AG04450 (cell line): ENCODE results near the gene ZNF518B. TPM values are rescaled to one million over a fixed set of nuclear protein-coding genes. Genes with fewer than 3 reads are reported as not detected.

Source experiments
- CTCF ChIA-PET: fragments of 300-600, 350-600 bp; formaldehyde crosslinking; extraction: SDS; loops from one replicate; lab custom pipeline; 2022; ENCODE audit warnings: antibody characterized with exemption, inconsistent platforms; lab: Charles Lee
- POLR2A ChIA-PET: fragments of 350-600 bp; formaldehyde crosslinking; extraction: SDS; loops from one replicate; lab custom pipeline; 2021; ENCODE audit warnings: antibody characterized with exemption, inconsistent platforms; lab: Yijun Ruan, JAX
- DNase-seq: peaks from one replicate; pipeline ENCODE4 v3.0.0-alpha.2; 2011; ENCODE audit warnings: low read depth, low spot score
- H3K27ac ChIP-seq: one replicate; pipeline ENCODE4 v1.5.1; 2012; ENCODE audit warnings: low read depth, low read length, control low read depth
- H3K27me3 ChIP-seq: one replicate; pipeline ENCODE4 v1.6.0; 2012; ENCODE audit warnings: low read length; ENCODE audit not compliant: control insufficient read depth, insufficient read depth
- H3K4me3 ChIP-seq: 2 replicates; pipeline ENCODE4 v1.5.1; 2011; ENCODE audit warnings: mild to moderate bottlenecking, low read depth, low read length, control low read depth
- H3K9me3 ChIP-seq: 2 replicates; pipeline ENCODE4 v1.5.1; 2012; ENCODE audit warnings: low read length; ENCODE audit not compliant: control insufficient read depth, insufficient read depth
- polyA plus RNA-seq: library from polyadenylated mRNA; depleted of rRNA; stranded (reverse); fragments of >200 nt; gene quantifications from 2 replicates; pipeline ENCODE4 v1.2.3, GENCODE V29; 2011
- TF ChIP-seq, protein P1 (sequence below): IDR thresholded peaks from 2 replicates; pipeline ENCODE4 v1.5.1; 2011; ENCODE audit warnings: low read depth, low read length, control low read depth, inconsistent platforms

Gene ZNF518B
- polyA plus RNA-seq, 1 experiment = 22.9 TPM

DNA sequence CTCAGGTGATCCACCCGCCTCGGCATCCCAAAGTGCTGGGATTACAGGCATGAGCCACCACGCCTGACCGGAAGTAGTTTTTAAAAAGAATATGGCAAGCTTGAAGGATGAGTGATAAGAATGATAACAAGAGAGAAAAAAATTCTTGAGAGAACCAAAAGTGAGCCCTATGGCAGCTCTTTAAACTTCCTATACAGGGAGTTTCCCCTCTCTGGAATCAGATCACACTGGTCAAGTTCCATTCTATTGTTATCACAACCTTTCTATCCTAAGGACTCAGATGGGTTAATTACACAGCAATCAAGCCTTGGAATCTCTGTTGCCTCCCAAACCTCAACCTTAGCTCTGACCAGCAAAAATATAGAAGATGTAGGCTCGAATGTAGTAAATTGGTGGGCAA is 33.8 kb upstream of the ZNF518B start:
- TF ChIP-seq, protein P1, sequence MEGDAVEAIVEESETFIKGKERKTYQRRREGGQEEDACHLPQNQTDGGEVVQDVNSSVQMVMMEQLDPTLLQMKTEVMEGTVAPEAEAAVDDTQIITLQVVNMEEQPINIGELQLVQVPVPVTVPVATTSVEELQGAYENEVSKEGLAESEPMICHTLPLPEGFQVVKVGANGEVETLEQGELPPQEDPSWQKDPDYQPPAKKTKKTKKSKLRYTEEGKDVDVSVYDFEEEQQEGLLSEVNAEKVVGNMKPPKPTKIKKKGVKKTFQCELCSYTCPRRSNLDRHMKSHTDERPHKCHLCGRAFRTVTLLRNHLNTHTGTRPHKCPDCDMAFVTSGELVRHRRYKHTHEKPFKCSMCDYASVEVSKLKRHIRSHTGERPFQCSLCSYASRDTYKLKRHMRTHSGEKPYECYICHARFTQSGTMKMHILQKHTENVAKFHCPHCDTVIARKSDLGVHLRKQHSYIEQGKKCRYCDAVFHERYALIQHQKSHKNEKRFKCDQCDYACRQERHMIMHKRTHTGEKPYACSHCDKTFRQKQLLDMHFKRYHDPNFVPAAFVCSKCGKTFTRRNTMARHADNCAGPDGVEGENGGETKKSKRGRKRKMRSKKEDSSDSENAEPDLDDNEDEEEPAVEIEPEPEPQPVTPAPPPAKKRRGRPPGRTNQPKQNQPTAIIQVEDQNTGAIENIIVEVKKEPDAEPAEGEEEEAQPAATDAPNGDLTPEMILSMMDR = no peak
- ChIA-PET CTCF (no interaction called here), POLR2A (no interaction called here)
- Histone ChIP-seq H3K4me3 (no peak overlapping the region), H3K27me3 (peaks cover 2% of the 10 kb centered on the region), H3K27ac (no peak overlapping the region), H3K9me3 (no peaks in the 10 kb centered on the region)
- DNase-seq = no peak

DNA sequence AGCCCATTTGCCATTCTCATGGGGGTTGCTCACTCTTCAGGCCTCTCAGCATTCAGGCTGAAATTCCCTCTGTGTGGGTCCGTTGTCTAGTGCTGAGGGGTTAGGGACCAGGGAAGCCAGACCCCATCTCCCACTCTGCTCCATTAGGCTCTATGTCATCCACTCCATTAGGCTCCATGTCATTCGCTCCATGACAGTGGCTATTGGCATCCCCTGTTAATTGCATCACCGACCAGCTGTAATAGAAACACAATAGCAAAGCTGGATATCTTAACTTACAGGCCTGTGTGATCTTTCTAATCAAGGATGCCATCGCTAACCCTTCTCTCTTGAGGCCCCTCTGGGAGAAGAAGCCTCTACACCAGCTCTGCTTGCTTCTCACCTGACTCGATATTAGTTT is 25.7 kb upstream of the ZNF518B start:
- no peaks in the 10 kb centered on the region for H3K27me3 ChIP-seq
- no peak for DNase-seq
- H3K9me3 ChIP-seq = no peaks in the 10 kb centered on the region
- TF ChIP-seq, protein P1 = no peak
- H3K27ac ChIP-seq = no peak overlapping the region
- ChIA-PET CTCF (no interaction called here), POLR2A (no interaction called here)
- H3K4me3 ChIP-seq = no peak overlapping the region

DNA sequence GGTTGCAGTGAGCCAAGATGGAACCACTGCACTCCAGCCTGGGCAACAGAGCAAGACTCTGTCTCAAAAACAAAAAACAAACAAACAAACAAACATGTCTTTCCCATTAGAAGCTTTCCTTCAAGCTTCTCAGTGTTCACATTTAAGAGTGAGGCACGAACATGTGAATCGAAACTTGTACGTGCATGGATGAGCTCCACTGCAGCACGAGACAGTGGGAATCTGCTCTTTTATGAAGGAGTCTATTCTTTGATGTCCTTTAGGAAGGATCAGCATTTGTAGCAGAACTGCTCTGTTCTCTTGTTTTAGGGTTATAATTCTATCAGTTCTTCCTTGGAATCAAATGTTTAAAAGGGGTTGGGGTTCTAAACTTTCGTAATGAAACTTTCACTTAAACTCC is 23.4 kb upstream of the ZNF518B start:
- no peak overlapping the region for H3K4me3 ChIP-seq
- ChIA-PET POLR2A (no interaction called here), CTCF (no interaction called here)
- H3K9me3 ChIP-seq = no peaks in the 10 kb centered on the region
- no peak for DNase-seq
- H3K27me3 ChIP-seq = no peaks in the 10 kb centered on the region
- no peak overlapping the region for H3K27ac ChIP-seq
- TF ChIP-seq, protein P1 = no peak

DNA sequence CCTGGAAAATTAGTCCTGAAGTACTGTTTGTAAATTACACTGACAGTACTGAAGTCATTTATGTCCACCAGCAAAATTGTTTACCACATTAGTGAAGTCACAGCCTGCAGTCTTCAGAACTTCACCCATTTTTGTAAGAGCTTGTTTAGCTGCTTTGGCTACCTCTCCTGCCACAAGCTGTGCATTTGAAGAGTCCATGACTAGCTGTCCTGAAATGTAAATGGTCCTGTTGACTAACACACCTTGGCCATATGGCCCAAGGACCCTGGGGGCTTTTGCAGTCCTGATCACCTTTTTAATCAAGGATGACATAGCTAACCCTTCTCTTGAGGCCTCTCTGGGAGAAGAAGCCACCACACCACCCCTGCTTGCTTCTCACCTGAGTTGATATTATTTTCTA is 21.4 kb upstream of the ZNF518B start:
- POLR2A ChIA-PET = no interaction called here
- DNase-seq = no peak
- H3K27ac ChIP-seq = no peak overlapping the region
- H3K4me3 ChIP-seq = no peak overlapping the region
- TF ChIP-seq, protein P1 = no peak
- no peaks in the 10 kb centered on the region for H3K27me3 ChIP-seq
- CTCF ChIA-PET = interaction anchor here (2.5 kb wide), 1 partner anchor 17 kb away, joined by 11 read pairs; no protein-coding TSS in a partner anchor
- no peaks in the 10 kb centered on the region for H3K9me3 ChIP-seq

DNA sequence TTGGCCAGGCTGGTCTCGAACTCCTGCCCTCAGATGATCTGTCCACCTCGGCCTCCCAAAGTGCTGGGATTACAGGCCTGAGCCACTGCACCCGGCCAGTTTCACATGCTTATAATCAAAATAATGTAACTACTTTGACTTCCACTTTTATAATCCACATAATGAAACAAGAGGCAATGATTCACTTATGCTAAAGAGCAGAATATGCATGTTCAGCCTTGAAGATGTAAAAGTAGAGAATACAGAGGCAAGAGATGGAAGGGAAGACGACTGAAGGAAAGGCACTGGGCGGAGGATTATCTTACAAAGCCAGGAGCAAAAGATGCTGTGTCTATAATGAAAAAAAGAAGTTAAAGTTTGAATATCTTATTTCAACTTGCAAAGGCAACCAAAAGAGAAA is 13.3 kb upstream of the ZNF518B start:
- no peaks in the 10 kb centered on the region for H3K9me3 ChIP-seq
- ChIA-PET POLR2A (no interaction called here), CTCF (no interaction called here)
- TF ChIP-seq, protein P1 = no peak
- H3K27ac ChIP-seq = no peak overlapping the region
- DNase-seq = no peak
- no peak overlapping the region for H3K4me3 ChIP-seq
- H3K27me3 ChIP-seq = no peaks in the 10 kb centered on the region
